ENCODE data around the gene PDZRN3.
"Not testable (repeated sequence)": the region's sequence is repeated elsewhere in the genome, so short reads cannot be mapped to it uniquely, and the experiment has no call there.

The PDZRN3 gene

GRCh38 chr3:73491287-73491662 lies 133.5 kb downstream of the PDZRN3 start:
- no peak for DNase-seq (ENCODE audit: low read depth in 2 of 2)

DNA sequence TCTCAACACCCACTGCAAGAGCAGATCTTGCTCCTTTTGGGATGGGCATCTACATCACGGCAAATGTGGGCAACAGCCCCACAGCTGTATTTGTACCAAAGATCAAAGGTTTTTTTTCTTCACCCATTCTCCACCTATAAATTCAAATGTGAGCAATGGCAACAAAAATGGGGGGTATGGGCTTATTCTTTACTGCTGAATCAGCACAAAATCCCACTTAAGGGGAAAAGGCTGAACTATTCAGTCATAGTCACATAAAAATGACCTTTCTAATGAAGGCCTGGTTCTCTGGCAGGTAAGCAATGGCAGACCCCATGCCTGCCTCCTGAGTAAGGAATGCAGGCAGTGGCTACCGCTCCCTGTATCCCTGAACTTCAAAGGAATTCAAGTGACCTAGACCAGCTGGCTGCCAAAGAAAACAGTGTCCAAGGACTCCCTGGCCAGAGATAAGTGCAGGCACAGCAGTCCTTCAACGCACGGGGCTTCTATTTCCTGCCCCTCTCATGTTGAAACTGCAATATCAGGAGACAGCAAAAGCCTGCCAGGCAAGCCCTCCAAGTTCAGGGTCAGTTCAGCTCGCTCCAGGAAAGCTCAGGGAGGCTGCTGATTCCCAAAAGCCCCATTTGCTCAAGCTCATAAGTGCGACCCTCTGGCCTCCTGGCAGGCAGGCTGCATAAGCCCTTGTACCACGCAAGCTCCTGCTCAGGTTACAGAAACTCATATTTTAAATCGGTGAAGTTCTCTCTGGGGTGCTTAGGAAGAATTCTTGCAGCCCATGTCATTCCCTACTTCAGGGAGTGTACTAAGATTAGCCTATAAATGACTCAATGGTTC lies 134.1 kb downstream of the PDZRN3 start:
- DNase-seq (ENCODE audit: low read depth in 2 of 2): no peak

DNA sequence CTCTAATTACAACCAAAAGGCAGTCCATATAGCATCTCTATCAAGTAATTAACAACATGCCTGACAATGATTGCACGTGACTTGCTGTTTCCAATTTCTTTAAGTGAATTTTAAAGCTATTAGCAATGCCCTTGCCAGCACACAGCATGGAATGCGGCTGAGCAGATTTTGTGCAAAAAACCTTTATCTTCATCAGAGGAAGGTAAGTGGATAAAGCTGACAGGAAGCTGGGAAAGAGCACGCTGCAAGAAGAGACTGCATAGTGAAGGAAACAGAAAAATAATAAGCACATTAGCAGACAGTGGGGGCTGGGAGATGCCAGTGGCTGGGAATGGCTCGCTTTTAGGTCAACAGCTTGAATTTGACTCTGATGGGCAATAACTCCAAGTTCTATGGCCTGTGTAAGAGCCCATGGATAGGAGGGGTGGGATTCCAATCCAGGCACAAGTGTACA lies 138.8 kb downstream of the PDZRN3 start:
- DNase-seq (ENCODE audit: low read depth in 2 of 2): no peak

- DNase-seq (ENCODE audit: low read depth in 2 of 2): no peak
Measured at GRCh38 chr3:73484656-73485248, 140.0 kb downstream of the PDZRN3 start.

GRCh38 chr3:73481888-73482287 lies 142.9 kb downstream of the PDZRN3 start:
- no peak for DNase-seq (ENCODE audit: low read depth in 2 of 2)

GRCh38 chr3:73480187-73480672 lies 144.5 kb downstream of the PDZRN3 start:
- DNase-seq (ENCODE audit: low read depth in 2 of 2): no peak

- DNase-seq (ENCODE audit: low read depth in 2 of 2): no peak
Measured at GRCh38 chr3:73479325-73479724, 145.4 kb downstream of the PDZRN3 start.

DNA sequence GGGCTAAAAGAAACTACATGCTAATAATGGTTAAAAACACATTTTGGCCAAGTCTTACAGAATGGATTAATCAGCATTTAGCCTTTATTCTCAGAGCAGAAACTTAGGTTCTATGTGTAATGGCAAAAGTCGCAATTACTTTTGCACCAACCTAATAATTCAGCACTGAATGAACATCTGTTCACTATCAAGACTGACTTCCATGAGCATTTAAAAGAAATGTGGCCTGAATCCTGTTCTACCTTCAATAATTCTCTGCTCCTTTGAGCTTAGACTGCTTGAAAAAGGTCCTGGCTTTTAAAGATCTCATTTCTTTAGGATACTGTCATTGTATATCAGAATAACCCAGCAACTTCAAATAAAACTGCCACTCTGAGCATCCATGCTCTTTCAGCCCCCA lies 145.9 kb downstream of the PDZRN3 start:
- no peak for DNase-seq (ENCODE audit: low read depth in 2 of 2)

GRCh38 chr3:73475717-73476116 lies 149.0 kb downstream of the PDZRN3 start:
- DNase-seq (ENCODE audit: low read depth in 2 of 2): no peak

GRCh38 chr3:73475175-73475574 lies 149.6 kb downstream of the PDZRN3 start:
- no peak for DNase-seq (ENCODE audit: low read depth in 2 of 2)

DNA sequence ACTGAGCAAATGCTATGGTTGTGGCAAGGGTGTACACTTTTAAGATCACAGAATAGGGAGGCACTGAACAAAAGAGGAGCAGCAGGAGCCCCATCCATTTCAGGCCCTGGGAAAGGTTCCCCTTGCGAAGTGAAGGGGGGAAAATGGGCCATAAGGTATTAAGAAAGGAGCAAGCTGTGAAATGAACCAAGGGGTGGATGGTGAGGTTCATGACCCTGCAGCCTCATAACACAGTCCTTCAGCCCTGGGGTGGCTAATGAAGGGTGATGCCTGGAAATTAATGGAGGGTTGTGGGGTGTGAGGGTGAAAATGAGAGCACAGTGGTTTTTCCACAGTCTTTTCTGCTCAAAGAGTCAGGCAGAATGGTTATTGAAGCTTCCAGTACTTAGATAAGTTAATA lies 150.1 kb downstream of the PDZRN3 start:
- DNase-seq (ENCODE audit: low read depth in 2 of 2): no peak

DNA sequence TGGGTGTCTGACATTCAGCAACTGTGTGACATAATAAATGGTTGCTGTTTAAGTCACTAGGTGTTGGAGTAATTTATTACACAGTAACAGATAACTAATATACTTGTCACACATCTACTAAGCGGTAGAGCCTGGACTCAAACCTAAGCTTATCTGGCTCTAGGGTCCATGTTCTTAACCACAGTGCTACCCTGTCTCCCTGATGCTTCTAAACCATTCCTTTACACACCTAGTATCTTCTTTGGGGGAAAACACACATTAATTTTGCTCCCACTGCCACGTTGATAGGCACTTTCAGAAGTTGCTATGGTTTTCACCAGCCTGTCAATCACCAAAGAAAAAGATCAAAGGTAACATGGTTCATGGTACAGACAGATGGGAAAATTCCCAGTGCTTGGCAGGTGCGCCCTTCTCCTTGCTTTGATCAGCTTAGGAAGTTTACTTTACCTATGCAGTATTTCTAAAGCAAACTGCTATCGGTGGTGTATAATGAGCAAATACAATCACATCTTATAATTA lies 150.8 kb downstream of the PDZRN3 start:
- no peak for DNase-seq (ENCODE audit: low read depth in 2 of 2)

DNA sequence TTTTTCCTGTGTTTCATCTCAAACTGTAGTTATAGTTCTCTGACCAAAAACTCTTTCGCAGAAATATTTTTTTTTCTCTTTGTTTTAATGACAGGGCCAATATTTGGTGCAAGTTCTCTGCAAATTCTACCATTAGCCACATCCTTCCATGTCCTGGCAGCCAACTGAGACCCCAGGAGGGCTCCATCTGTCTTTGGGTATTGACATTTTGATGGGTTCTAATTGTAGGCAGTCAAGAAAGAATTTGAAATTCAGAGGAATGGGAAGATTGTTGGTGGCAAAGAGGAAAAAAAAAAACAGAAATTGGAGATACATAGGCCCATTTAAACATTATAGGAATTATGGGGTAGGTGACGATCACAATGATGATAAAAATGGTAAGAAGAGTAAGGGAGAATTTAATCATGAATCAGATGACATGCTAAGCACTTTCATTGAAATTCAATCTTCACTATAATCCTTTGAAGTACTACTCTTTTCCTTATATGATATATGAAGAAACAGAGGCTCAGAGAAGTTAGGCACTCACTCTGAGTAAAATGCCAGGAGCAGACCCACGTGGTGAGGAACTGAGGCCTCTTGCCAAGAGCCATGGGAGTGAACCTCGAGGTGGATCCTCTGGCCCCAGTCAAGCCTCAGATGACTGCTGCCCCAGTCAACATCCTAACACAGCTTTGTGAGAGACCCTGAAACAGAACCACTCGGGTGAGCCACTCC lies 151.4 kb downstream of the PDZRN3 start:
- no peak for DNase-seq (ENCODE audit: low read depth in 2 of 2)

- no peak for DNase-seq (ENCODE audit: low read depth in 2 of 2)
Measured at GRCh38 chr3:73471986-73472787, 152.6 kb downstream of the PDZRN3 start.

- DNase-seq (ENCODE audit: low read depth in 2 of 2): no peak
Measured at GRCh38 chr3:73470860-73471259, 153.9 kb downstream of the PDZRN3 start.

DNA sequence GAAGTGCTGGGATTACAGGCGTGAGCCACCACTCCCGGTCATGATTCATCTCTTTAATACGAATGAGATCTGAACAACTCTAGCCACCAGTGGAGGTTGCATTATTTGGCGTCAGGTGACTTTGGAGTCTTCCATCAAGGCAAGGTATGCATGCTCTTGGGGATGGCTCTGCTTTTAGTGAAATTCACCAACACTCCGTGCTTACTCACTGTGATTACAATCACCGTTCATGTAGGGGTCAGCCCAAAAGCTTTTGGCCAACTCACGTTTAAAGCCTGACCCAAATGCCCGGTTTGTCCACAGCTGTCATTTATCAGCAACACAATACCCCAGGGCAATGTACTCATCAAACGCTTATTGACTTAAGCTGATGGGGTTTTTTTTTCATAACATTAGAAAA lies 155.4 kb downstream of the PDZRN3 start:
- no peak for DNase-seq (ENCODE audit: low read depth in 2 of 2)

DNA sequence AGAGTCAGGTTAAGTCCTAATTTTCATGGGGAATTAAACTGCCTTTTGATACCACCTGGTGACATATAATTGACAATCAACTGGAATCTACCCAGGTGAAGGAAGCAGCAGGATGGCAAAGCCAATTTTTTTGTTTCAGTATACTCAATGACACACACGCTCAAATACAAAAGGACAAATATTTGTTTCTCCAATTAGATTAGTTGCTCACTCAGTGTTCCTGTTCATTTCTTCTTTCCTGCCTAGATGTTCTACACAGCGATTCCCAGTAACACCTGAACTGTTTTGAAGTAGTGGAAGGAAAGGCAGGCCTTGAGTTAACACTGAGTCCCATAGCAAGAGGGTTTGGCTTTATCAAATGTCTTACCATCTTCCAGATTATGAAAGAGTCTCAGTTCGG lies 157.5 kb downstream of the PDZRN3 start:
- no peak for DNase-seq (ENCODE audit: low read depth in 2 of 2)

DNA sequence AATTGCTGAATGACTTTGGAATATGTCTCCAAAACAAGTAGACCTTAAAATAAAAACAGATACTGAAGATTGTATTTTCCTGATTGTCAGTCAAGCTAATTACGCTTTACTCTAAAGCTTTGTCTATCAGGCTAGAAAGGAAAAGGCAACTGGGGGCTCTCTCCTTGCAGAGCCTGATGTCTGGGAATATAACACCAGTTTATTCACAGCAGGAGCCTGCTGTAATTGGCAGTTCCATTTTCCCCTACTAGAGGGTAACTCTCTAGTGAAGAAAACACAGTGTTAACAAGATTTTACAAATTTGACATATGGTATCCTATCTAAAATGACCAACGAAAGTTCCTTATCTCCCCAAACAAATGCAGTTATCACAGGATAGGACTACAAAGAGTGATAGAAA lies 158.8 kb downstream of the PDZRN3 start:
- DNase-seq (ENCODE audit: low read depth in 2 of 2): no peak

DNA sequence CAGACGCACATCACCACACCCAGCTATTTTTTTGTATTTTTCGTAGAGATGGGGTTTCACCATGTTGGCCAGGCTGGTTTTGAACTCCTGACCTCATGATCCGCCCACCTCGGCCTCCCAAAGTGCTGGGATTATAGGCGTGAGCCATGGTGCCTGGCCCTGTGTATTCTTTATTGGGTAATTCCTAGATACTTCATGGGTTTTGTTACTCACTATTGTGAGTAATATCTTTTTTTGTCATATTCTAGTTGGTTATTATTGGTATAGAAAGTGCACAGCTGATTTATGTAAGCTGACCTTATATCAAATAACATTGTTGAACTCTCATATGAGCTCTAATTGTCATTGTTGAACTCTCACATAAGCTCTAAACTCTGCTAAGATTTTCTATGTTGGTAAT lies 160.6 kb downstream of the PDZRN3 start:
- DNase-seq (ENCODE audit: low read depth in 2 of 2): not testable (repeated sequence)

DNA sequence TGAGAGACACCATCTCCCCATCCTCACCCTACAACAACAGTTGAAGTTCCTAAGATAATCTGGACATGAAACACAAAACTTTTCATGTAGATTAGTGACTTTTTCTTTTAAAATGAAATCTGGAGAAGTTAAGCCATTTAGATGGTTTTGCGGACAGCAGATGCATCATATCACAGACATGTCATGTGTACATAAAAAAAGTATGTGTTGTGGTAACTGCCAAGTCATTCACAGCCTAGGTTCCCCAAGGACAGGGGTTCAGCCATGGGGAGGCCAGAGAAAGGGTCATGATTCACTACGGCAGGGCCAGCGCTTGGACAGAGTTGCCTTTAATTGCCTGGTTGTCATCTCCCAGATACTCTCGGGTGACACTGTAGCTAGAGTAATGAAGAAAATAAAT lies 163.2 kb downstream of the PDZRN3 start:
- no peak for DNase-seq (ENCODE audit: low read depth in 2 of 2)

GRCh38 chr3:73459711-73460110 lies 165.0 kb downstream of the PDZRN3 start:
- no peak for DNase-seq (ENCODE audit: low read depth in 2 of 2)

GRCh38 chr3:73453666-73454065 lies 171.1 kb downstream of the PDZRN3 start:
- DNase-seq (ENCODE audit: low read depth in 2 of 2): no peak
